GM18951 (cell line): ENCODE measurements around the gene NLGN3.
A peak's percentile ranks its signal among the peaks of the same experiment; 100 is the strongest.

Experiments
- POLR2A ChIP-seq: IDR thresholded peaks from 4 replicates; pipeline ENCODE4 v1.6.1; 2011; ENCODE audit warnings: mild to moderate bottlenecking; ENCODE audit not compliant: insufficient read length, insufficient read depth; ENCODE audit errors: extremely low read depth
- in situ Hi-C: fragments of 300-500 bp; cut with MboI; formaldehyde crosslinking; loops from one replicate; pipeline ENCODE4 v1.12.0; 2022; ENCODE audit warnings: low sequenced_read_pairs, mixed read lengths, inconsistent platforms; ENCODE audit not compliant: unreplicated experiment

NLGN3 gene

DNA sequence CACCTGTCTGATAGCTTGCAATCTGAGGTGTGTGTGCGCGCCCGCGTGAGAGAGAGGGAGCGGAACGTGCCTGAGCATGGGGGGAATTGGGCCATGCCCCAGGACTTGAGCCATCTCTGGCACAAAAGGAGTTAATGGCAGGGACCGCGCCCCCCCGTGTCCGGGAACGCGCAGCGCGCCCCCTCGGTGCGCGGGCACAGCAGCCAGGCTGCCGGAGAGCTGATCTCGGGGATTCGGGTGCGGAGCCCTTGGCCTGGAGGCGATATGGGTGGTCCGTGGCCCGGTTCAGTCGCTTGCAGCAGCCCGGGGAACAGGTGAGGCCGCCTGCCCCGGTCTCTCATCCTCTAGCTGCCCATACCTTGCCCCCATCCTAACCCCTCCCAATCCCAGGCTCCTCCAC lies at the start of gene NLGN3:
Gene NLGN3, plus strand, starts transcription at position 191 of the 400 bp plus-strand sequence. CDS start 2,909 bp downstream, outside the sequence.
- TF ChIP-seq POLR2A, result no peak
- in situ Hi-C loops, result no loop called here

DNA sequence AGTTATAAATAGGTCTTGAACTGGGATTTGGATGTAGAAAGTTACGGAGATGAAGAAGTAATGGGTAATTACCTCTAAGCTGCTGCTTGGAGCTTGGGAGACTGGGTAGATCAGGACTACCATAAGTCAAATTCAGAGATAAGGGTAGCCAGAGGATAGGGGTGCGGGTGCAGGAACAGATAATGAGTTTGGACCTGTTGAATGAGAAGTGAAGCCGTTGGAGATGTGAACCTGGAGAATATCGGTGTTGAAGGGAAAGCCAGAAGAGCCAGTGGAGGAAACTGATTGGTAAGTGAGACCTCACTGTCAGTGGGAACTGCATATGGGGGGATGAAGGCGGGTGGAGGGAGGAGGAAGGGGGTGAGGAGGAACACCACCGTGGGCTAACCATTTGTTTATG lies 49.6 kb upstream of the NLGN3 start:
- no peak for TF ChIP-seq POLR2A
- in situ Hi-C loops, result no loop called here

DNA sequence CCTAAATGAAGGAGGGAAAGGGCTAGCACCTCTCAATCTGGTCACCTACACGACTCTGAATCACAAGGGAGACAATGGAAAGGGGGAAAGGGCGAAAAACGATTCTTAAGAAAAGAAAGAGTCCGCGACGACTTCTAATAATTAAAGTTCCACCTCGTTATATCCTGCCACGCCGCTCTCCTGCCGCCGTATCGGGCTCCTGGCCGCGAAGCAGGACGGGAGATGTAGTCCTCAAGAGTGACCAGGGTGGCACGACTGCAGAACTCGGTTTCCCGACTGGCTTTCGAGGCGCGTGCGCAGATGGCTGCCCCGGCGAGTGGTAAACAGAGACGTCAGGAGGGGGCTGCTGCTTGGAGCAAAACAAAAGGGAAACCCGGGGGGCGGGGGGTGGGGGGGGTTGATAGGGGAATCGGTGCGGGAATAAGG lies 49.1 kb upstream of the NLGN3 start, which contains the start of gene FOXO4:
Gene FOXO4, plus strand, starts transcription at position 297 of the 426 bp plus-strand sequence. CDS start 678 bp downstream, outside the sequence.
- peak; percentile 57 for TF ChIP-seq POLR2A
- in situ Hi-C loops, result no loop called here

DNA sequence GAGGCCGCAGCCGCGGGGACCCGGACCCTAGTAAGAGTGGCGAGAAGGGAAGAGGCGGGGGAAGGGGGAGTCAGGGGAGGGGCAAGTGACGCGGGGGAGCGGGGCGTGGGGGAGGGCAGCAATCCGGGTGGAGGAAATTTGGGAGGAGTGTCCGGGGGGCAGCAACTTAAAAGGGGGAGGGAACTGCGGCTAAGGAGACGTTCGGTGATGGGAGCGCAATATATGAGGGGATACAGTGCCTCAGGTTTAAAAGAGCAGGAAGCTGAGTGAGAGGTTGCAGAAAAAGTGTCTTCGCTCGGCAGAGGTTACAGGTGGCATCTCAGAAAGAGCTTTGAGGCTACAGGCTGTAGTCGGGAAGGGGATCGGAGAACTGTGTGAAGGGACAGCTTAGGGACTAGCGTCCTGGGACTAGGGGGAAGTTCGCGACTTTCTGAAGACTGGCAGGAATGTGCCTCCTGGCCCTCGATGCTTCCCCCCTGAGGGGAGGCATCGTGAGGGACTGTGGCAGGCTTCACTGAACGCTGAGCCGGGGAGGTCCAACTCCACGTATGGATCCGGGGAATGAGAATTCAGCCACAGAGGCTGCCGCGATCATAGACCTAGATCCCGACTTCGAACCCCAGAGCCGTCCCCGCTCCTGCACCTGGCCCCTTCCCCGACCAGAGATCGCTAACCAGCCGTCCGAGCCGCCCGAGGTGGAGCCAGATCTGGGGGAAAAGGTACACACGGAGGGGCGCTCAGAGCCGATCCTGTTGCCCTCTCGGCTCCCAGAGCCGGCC lies 48.5 kb upstream of the NLGN3 start:
- TF ChIP-seq POLR2A, result no peak
- in situ Hi-C loops, result no loop called here

DNA sequence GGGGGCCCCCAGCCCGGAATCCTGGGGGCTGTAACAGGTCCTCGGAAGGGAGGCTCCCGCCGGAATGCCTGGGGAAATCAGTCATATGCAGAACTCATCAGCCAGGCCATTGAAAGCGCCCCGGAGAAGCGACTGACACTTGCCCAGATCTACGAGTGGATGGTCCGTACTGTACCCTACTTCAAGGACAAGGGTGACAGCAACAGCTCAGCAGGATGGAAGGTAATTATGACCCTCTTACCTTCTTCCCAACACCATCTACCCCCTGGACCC lies 47.9 kb upstream of the NLGN3 start:
- in situ Hi-C loops, result no loop called here

DNA sequence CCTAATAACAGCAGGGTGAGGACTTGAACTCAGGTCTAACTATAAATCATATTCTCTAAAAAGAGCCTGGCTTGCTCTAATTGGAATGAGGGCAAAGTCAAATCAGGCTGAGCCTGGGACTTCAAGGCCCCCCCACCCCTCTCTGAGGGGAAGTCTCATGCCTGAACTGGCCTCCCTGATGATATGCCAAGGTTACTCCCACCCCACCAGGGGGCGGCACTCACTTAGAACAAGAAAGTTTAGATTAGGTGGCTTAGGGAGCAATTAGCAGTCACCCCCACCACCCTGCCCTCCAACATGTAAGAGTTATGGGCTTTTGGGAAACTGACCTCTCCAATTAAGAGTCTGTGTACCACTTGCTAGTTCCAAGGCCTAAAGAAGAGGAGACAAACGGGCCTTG lies 46.3 kb upstream of the NLGN3 start:
- no peak for TF ChIP-seq POLR2A
- in situ Hi-C loops, result no loop called here

More for the DNA sequence above, 47.9 kb upstream of the NLGN3 start:
- no peak for TF ChIP-seq POLR2A

DNA sequence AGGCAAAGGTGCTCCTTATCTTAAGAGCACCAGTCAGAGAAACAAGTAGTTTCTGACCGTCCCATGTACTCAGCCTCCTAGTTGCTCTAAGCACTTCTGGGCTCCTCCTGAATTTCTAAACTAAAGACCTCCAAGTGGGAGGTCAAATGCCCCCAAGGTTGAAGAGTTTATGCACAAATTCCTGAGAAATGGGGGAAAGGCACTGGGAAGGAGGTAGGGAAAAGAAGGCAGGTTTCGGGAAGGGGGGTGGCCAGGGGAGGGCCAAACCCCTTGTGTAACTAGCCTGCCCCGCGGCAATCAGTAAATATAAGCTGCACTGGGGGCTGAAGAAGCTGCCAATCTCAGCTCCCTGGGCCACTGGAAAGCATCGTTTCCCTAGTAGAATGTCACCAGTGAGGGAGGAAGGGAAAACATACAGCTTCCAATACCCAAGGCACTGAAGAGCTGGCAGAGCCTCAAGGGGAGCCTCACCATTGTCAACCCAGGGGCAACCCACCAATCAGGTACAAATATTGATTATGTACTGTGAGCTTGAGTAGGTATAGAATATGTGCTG lies 45.6 kb upstream of the NLGN3 start:
- no peak for TF ChIP-seq POLR2A
- in situ Hi-C loops, result no loop called here

DNA sequence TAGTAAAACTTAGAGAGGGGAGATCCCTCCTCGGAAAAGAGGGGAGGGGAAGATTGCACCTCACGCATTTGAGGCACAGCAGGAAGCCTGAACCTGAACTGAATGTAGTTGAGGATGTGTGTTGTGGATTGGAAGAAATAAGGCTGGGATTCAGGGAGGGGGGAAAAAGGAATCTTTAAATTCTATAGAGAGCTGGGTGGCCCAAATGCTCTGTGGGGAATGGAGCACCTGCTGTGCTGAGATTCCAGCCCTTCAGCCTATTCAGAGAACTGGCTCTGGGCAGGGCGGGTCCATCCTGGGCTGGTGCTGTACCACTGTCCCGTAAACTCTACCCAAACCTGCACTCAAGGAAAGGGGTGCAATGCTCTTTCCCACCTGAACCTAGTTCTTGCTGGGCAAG lies 44.9 kb upstream of the NLGN3 start:
- in situ Hi-C loops, result no loop called here
- no peak for TF ChIP-seq POLR2A

DNA sequence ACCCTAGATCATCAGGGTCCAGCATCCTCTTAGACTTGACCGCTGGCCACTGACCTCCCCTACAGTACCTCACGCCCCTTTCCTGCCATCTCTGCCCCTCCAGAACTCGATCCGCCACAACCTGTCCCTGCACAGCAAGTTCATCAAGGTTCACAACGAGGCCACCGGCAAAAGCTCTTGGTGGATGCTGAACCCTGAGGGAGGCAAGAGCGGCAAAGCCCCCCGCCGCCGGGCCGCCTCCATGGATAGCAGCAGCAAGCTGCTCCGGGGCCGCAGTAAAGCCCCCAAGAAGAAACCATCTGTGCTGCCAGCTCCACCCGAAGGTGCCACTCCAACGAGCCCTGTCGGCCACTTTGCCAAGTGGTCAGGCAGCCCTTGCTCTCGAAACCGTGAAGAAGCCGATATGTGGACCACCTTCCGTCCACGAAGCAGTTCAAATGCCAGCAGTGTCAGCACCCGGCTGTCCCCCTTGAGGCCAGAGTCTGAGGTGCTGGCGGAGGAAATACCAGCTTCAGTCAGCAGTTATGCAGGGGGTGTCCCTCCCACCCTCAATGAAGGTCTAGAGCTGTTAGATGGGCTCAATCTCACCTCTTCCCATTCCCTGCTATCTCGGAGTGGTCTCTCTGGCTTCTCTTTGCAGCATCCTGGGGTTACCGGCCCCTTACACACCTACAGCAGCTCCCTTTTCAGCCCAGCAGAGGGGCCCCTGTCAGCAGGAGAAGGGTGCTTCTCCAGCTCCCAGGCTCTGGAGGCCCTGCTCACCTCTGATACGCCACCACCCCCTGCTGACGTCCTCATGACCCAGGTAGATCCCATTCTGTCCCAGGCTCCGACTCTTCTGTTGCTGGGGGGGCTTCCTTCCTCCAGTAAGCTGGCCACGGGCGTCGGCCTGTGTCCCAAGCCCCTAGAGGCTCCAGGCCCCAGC lies 43.8 kb upstream of the NLGN3 start:
- TF ChIP-seq POLR2A, result no peak
- in situ Hi-C loops, result no loop called here

DNA sequence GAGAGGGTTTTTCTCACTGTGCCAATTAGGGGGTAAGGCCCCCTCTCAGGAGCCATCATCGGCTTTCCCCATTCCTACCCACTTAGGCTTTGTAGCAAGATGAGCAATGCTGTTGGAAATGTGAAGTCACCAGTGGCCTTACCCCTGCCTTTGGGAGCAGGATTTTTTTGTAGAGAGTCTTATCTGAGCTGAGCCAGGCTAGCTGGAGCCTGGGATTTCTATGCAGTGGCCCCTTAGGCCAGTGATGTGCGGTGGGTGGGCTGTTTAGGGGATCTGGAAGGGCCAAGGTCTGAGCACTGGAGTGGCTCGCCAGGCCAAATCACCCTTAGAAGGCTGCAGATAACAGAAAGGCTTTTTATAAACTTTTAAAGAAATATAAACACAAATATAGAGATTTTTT lies 42.3 kb upstream of the NLGN3 start:
- in situ Hi-C loops, result no loop called here
- no peak for TF ChIP-seq POLR2A

DNA sequence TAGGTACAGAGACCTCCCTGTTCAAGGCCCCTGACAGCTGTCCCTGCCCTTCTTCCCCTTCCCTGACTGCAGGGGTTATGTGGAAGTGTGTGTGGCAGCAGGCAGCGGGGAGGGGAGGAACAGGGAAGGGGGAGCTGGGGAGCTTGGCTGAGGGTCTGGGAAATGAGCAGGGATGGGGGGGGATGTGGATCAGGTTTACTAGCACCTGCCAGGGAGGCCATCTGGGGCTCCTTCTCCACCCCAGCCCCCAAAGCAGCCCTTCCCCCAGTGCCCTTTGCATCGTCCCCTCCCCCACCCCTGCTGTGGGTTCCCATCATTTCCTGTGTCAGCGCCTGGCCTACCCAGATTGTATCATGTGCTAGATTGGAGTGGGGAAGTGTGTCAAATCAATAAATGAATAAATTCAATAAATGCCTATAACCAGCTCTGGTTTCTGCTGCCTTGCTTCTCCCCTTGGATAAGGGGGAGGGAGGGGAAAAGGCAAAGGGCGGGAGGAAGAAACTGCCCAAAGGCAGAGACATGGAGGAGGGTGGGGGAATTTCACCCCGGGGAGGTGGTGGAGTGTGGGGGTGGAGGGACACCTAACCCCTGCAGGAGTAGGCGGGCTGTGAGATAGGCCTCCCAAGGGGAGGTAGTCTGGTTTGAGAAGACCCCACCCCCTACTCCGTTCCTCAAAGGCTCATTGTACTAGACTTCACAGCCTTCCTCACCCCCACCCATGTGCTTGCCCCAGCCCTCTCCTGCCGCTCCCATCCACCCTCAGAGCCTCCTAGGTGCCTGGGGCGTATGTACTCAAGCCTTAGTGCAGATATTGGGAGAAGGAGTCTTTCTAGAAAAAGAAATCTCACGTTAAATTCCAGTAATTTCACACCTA lies 41.3 kb upstream of the NLGN3 start:
- no peak for TF ChIP-seq POLR2A
- in situ Hi-C loops, result no loop called here

DNA sequence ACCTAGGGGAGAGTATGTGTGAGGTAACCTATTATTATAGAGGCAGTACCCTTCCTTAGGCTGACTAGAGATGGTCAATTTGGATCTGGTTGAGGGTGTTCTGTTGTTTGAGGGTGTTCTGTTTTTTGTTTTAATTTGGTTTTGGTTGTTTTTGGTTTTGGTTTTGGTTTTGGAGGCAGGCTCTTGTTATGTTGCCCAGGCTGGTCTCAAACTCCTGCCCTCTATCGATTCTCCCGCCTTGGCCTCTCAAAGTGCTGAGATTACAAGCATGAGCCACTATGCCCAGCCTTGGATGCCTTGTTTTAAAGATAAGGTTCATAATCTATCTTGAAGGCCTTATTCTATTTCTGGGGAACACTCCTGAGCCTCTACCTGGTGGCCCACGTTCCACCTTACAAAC lies 39.0 kb upstream of the NLGN3 start:
- in situ Hi-C loops, result no loop called here
- TF ChIP-seq POLR2A, result no peak

DNA sequence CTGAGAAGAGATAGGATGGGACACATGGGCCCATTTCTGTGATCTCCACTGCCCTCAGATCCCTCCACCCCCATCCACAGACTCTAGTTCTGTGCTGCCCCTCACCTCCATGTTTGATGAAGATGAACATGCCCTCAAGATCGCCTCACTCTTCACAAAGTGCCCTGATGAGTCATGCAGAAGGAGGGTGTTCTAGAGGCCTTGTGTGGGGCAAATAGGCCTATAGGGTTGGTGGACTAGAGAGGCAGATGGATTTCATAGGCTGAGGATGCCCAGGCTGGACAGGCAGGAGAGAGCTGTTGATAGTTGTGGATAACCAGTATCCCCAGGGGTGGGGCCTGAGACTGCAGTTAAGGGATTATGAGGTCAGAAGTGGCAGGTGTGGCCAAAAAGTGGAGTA lies 38.2 kb upstream of the NLGN3 start, which contains the start of gene CXorf65:
Gene CXorf65, minus strand, starts transcription at position 314 of the 400 bp plus-strand sequence. Its CDS starts 184 bp downstream, at position 130.
- TF ChIP-seq POLR2A, result peak; percentile 26

More for the DNA sequence above, 38.2 kb upstream of the NLGN3 start, which contains the start of gene CXorf65:
- in situ Hi-C loops, result no loop called here
